Adipocyte (in vitro differentiated cells): ENCODE results near the gene ADCYAP1R1.

ENCODE experiments used
- DNase-seq: peaks from one replicate; pipeline ENCODE4 v3.0.0-alpha.2; 2015; ENCODE audit warnings: low read depth
- H3K27me3 ChIP-seq: replicated peaks from 2 replicates; pipeline ENCODE4 v1.7.0; 2013; ENCODE audit warnings: mild to moderate bottlenecking, low read length, moderate library complexity; ENCODE audit not compliant: control insufficient read depth, insufficient read depth
- H3K36me3 ChIP-seq: 2 replicates; pipeline ENCODE4 v1.7.0; 2013; ENCODE audit warnings: low read length, mild to moderate bottlenecking, moderate library complexity; ENCODE audit not compliant: control insufficient read depth, insufficient read depth, severe bottlenecking
- H3K4me1 ChIP-seq: 2 replicates; pipeline ENCODE4 v1.7.0; 2013; ENCODE audit warnings: mild to moderate bottlenecking, low read length, moderate library complexity; ENCODE audit not compliant: control insufficient read depth, insufficient read depth
- H3K4me3 ChIP-seq: 2 replicates; pipeline ENCODE4 v1.7.0; 2013; ENCODE audit warnings: mild to moderate bottlenecking, low read length, moderate library complexity
- H3K9ac ChIP-seq: 2 replicates; pipeline ENCODE4 v1.7.0; 2013; ENCODE audit warnings: mild to moderate bottlenecking, low read length, moderate library complexity
- H3K9me3 ChIP-seq: 2 replicates; pipeline ENCODE4 v1.7.0; 2013; ENCODE audit warnings: mild to moderate bottlenecking, low read length, moderate library complexity; ENCODE audit not compliant: control insufficient read depth

The ADCYAP1R1 gene

DNA sequence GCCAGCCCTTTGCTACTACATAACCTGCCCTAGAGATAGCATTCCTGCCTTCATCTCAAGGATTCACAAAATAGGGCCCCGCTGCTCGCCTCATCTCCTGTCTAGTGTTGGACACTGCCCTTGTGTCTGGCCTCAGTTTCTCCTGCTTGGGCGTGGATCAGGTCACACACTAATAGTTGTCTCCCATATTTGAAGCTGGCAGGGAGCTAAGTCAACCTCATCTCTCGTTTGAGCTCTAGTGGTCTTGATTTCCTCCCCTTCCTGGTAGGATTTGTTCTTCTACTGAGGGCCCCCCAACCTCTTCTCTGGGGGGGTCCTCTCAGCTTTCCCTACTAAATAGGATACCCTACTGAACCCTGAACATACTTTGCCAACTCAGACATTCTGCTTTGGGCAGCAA, 42.2 kb downstream of the ADCYAP1R1 start:
- no peaks in the 10 kb centered on the region for H3K9me3 ChIP-seq
- DNase-seq = no peak
- no peaks in the 10 kb centered on the region for H3K4me1 ChIP-seq
- no peak overlapping the region for H3K4me3 ChIP-seq
- peaks cover 14% of the 10 kb centered on the region for H3K27me3 ChIP-seq
- H3K36me3 ChIP-seq = no peaks in the 10 kb centered on the region
- H3K9ac ChIP-seq = no peak overlapping the region

DNA sequence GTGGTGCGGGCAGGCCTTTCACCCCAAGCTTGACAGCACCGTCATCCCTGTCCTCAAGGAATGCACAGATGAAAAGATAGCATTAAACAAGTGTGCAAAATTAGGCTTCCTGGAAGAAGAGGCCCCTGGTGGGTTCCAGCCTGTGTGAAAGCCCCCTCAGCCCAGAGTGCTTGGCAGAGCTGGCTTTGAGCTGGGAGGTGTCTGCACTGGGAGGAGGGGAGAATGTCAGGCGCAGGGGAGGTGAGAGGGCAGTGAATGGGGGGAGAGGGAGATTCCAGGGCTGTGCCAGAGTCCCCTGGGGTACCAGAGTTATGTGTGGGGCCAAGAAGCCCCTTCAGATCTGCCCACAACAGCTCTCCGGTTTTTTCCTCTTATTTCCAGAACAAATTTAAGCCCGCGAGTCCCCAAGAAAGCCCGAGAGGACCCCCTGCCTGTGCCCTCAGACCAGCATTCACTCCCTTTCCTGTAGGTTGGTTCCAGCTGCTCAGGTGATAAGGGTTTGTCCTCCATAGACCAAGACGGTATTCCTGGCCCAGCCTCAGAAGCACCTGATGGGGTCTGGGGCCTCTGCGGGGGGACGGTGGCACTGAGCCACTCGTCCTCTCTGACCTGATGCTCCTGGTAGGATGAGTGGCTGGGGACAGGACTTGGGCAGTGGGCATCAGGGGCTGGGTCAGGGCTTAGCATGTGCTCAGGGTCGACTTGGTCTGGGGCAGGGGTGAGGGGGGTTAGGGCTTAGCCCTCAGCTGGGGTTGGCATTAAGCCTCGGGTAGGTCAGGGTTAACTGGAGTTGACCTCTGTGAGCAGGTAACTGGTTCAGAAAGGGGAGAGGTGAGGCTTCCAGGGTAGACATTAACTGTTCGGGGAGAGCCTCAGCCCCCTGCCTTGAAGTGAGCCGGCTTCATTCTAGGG, 43.4 kb downstream of the ADCYAP1R1 start:
- Histone ChIP-seq H3K4me3 (no peak overlapping the region), H3K27me3 (peaks cover 14% of the 10 kb centered on the region), H3K4me1 (no peaks in the 10 kb centered on the region), H3K9ac (no peak overlapping the region), H3K9me3 (no peaks in the 10 kb centered on the region), H3K36me3 (no peaks in the 10 kb centered on the region)
- DNase-seq = no peak

DNA sequence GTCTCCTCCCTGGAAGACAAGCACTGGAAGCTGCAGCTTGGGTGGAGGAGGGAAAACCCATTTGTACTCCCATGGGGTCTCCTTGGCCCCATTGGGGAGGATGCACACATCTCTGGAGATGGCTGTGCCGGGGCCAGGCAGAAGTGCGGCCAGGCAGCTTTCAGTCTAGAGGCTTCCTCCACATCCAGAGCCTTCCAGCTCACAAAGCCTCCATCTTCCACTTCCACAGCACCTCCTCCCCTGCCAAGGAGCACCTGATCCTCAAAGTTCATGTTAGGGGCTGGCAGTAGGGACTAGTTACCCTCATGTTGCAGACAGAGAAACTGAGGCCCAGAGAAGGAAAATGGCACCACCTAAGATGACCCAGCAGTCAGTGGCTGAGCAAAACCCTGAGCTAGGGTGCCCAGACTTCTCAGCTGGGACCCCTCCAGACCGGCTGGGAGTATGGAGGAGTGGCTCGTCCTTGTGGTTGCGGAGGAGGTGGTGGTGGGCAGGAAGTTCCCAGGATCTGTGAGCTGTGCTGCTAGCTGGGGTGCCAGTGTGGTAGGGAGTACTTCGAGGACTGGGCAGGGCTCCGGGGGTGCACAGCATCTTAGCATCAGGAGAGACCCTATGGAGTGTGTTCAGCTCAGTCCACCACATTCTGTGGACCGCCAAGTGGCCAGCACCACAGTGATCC, 44.2 kb downstream of the ADCYAP1R1 start:
- no peaks in the 10 kb centered on the region for H3K36me3 ChIP-seq
- DNase-seq = no peak

DNA sequence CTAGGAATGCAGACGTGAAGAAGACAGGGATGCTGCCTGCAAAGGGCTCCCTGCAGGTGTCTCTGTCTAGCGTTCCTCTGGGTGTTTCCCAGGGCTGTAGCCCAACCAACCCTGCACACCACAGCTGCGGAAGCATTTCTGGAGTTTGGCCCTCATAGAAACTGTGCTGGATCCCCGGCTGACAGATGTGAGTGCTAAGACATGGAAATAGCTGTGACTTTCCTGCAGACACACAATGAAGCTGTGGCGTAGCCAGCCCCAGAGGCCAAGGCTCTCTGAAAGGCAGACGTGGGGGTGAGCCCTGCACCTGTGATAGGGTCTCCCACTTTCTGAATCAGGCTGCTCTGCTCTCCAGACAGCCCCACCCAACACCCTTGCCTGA, 44.8 kb downstream of the ADCYAP1R1 start:
- no peak overlapping the region for H3K4me3 ChIP-seq
- no peaks in the 10 kb centered on the region for H3K9me3 ChIP-seq
- no peaks in the 10 kb centered on the region for H3K4me1 ChIP-seq
- no peak overlapping the region for H3K9ac ChIP-seq
- DNase-seq = no peak
- no peaks in the 10 kb centered on the region for H3K36me3 ChIP-seq
- H3K27me3 ChIP-seq = peaks cover 14% of the 10 kb centered on the region

More for the DNA sequence above, 44.2 kb downstream of the ADCYAP1R1 start:
- no peak overlapping the region for H3K9ac ChIP-seq
- H3K9me3 ChIP-seq = no peaks in the 10 kb centered on the region
- peaks cover 14% of the 10 kb centered on the region for H3K27me3 ChIP-seq
- H3K4me3 ChIP-seq = no peak overlapping the region
- no peaks in the 10 kb centered on the region for H3K4me1 ChIP-seq

DNA sequence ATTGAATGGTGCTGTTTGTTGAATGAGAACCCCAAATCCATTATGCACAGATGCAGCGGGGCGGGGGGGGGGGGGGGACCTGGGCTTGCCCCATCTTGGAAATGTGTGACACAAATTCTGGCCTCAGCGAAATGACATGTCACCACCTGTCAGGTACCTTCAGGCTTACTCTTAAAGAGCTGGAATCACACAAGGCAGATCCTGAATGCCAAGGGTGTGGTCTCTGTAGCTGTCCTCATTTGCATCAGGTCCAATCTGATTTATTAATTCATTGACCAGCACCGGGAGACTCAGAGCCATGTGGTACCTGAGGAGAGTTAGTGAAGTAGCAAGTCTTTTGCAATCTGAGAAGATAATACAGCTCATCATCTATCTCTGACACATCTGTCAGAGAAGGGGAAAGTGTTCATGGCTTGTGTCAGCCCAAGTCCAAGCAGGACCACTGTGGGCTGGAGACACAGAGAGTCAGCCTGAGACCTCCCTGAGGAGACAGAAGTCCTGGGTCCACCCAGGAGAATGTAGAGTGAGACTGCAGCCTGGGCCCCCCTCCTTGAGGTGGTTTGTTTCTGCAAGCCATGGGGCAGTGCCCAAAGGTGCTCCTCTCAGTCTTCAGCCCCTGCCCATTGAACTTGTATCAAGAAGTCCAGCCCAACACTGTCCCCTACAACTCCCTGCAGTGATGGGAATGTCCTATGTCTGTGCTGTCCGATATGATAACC, 46.7 kb downstream of the ADCYAP1R1 start:
- H3K9ac ChIP-seq = no peak overlapping the region
- H3K4me1 ChIP-seq = no peaks in the 10 kb centered on the region
- H3K36me3 ChIP-seq = no peaks in the 10 kb centered on the region
- no peaks in the 10 kb centered on the region for H3K9me3 ChIP-seq
- H3K4me3 ChIP-seq = no peak overlapping the region
- DNase-seq = no peak
- H3K27me3 ChIP-seq = peaks cover 14% of the 10 kb centered on the region

DNA sequence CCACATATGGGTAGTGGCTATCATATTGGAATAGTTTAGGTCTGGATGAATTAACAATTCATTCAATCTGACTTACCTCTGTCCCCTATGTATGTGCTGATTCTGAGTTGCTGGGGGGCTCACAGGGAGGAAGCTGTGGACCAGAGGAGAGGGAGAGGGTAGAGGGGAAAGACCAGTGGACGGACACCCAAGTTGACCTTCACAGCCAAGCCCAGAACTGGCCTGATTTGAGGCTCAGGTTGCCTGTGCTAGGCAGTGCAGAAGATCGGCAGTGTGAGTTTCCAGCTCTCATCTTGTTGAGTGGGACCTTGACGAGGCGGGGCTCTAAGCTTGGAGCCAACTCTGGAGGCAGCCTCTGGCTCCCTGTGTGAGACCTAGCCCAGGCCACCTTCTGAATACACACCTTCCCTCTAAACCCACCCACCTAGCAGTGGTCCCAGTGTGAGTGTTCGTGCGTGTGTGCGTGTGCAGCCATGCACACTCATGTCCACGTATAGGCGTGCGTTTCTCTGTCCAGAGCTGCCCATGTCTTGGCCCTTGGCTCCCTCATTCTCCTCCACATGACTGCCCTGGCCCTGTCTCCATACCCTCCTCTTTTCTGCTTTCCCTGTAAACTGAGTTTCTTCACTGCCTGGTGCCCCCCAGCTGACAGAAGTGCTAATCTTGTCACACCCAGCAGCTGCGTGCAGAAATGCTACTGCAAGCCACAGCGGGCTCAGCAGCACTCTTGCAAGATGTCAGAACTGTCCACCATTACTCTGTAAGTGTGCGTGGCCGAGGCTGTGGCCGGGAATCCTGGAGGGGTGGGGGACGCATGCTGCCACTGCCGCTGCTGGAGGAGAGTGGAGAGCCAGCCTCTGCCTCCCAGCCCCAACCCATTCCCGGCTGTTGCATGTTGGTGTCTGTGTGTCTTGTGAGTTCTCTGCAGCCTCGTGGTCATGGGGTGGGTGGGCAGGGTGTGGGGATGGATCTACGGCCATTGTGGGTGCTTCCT, 47.6 kb downstream of the ADCYAP1R1 start:
- no peak overlapping the region for H3K4me3 ChIP-seq
- no peak for DNase-seq
- no peaks in the 10 kb centered on the region for H3K36me3 ChIP-seq
- H3K9me3 ChIP-seq = no peaks in the 10 kb centered on the region
- no peaks in the 10 kb centered on the region for H3K4me1 ChIP-seq
- peaks cover 14% of the 10 kb centered on the region for H3K27me3 ChIP-seq
- no peak overlapping the region for H3K9ac ChIP-seq

DNA sequence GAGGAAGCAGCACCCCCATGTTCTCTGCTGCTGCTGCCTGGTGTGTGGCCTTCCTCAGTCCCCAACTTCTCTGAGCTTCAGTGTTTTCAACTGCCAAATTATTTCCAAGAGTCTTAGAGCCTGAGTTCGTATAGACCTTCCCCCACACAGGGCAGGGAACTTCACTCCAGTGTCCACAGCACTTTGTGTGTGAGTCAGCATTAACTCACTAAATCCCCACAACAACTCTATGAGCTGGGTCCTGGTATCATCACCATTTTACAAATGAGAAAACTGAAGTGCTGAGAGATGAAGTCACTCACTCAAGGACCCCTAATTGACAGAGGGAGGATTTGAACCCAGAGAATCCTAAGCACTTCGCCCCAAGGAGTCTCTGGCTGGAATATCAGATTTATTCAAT, 48.3 kb downstream of the ADCYAP1R1 start:
- Histone ChIP-seq H3K4me1 (no peaks in the 10 kb centered on the region), H3K9me3 (no peaks in the 10 kb centered on the region), H3K36me3 (no peaks in the 10 kb centered on the region), H3K9ac (no peak overlapping the region), H3K4me3 (no peak overlapping the region), H3K27me3 (peaks cover 12% of the 10 kb centered on the region)
- DNase-seq = peak; percentile 3

DNA sequence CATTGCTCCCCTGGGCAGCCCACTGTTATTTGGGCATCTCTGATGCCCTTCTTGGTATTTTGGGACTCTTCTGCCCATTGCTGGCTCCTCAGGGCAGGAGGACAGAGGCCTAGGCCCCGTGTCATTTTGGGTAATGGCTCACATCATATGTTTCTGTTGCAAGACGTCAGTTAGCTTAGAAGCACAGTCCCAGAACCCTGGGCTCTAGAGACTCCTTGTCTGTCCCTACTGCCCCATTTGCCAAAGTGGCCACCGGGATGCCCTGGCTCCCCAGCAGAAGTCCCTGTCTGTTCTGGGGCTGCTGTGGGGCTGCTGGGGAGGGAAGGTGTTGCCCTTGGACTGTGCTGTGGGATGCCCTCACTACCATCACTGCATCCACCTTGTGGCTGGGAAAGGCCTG, 48.8 kb downstream of the ADCYAP1R1 start:
- no peaks in the 10 kb centered on the region for H3K36me3 ChIP-seq
- H3K9me3 ChIP-seq = no peaks in the 10 kb centered on the region
- no peak for DNase-seq
- H3K27me3 ChIP-seq = peaks cover 12% of the 10 kb centered on the region
- no peak overlapping the region for H3K4me3 ChIP-seq
- no peaks in the 10 kb centered on the region for H3K4me1 ChIP-seq
- no peak overlapping the region for H3K9ac ChIP-seq

DNA sequence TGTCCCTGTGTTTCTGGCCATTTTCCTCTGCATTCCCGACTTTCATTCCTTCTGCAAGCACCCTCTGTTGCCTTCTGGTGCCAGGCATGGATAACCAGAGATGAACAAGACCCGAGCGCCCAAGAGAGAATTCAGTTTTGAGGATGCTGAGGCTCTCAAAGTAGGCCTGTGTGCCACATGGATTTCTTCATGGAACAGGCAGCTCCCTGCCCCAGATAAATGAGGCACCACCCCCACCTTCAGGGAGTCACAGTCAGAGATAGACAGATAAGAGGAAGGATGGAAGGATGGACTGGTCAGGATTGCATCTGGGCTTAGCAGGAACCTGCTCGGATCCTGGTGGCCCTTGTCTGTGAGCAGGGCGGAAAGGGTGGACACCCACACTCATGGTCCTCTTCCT, 49.4 kb downstream of the ADCYAP1R1 start:
- peaks cover 10% of the 10 kb centered on the region for H3K27me3 ChIP-seq
- H3K4me3 ChIP-seq = no peak overlapping the region
- no peaks in the 10 kb centered on the region for H3K36me3 ChIP-seq
- H3K9me3 ChIP-seq = no peaks in the 10 kb centered on the region
- no peak overlapping the region for H3K9ac ChIP-seq
- no peaks in the 10 kb centered on the region for H3K4me1 ChIP-seq
- DNase-seq = no peak

DNA sequence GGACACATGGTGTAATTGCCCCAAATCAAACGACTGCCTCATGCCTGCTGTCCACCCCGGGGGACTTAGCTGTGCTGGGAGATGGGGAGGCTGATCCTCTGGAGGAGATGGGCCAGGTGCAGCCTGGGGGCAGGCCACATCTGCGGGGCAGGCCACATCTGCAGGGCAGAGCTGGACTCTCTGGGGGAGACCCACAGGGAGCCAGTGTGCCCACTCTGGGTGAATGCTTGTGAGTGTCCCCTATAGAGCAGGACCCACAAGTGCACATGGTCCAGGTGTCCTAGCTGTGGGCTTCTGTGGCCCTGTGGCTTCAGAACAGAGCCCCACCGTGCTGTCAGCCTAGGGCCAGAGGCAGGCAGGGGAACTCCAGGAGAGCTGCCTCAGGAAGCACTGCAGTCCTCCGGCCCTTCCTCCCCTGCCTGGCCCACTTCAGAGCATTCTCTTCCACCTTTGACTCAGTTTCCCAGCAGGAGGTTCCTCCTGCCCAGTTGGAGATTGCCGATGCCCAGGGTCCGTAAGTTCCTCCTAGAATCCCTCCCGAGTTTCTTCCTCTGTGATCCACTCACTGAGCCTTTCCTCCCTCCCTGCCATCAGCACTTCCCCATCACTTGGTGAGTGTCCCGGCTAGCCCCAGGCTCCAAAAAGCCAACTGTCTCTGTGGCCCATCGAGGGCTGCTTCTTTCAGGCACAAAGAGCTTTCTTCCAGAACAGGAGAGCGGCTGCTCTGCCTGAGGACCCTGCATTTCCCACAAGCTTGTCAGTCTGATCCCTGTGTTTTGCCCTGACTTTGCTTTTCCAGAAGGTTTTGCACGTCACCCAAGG, 50.3 kb downstream of the ADCYAP1R1 start:
- H3K4me3 ChIP-seq = no peak overlapping the region
- peaks cover 6% of the 10 kb centered on the region for H3K27me3 ChIP-seq
- no peaks in the 10 kb centered on the region for H3K36me3 ChIP-seq
- H3K9ac ChIP-seq = no peak overlapping the region
- DNase-seq = no peak
- no peaks in the 10 kb centered on the region for H3K9me3 ChIP-seq
- H3K4me1 ChIP-seq = no peaks in the 10 kb centered on the region
